ENCODE measurements around the gene SELE.

GRCh38 chr1:169692756-169693460 lies 41.0 kb downstream of the SELE start:
- TF ChIP-seq CTCF (IDR thresholded peaks at IDR 0.05) (no peak), POLR2A (IDR thresholded peaks at IDR 0.05) (no peak), EP300 (IDR thresholded peaks at IDR 0.05) (no peak)

Measured in ovary (tissue), 3 donors.